DOHH2 (cell line): ENCODE results near the gene SVOPL.

Experiments used
- CTCF ChIP-seq: fragments of 200-600 bp; sonication (generic); IDR thresholded peaks from one replicate; pipeline ENCODE4 v1.5.1; 2014; ENCODE audit warnings: antibody characterized with exemption, mild to moderate bottlenecking, low read depth, low read length; ENCODE audit not compliant: poor library complexity, severe bottlenecking
- EZH2phosphoT487 ChIP-seq: fragments of 200-600 bp; sonication (generic); IDR thresholded peaks from 2 replicates; pipeline ENCODE4 v1.6.1; 2017; ENCODE audit warnings: borderline replicate concordance, mild to moderate bottlenecking, antibody characterized with exemption, low read length, moderate library complexity, mixed read lengths

GRCh38 chr7:138705167-138705566 is 4.0 kb upstream of the SVOPL start:
- TF ChIP-seq CTCF (no peak), EZH2phosphoT487 (no peak)
